Measurements from ENCODE around the gene ANO7.
"Not testable (repeated sequence)": the region's sequence is repeated elsewhere in the genome, so short reads cannot be mapped to it uniquely, and the experiment has no call there.

ANO7 gene

DNA sequence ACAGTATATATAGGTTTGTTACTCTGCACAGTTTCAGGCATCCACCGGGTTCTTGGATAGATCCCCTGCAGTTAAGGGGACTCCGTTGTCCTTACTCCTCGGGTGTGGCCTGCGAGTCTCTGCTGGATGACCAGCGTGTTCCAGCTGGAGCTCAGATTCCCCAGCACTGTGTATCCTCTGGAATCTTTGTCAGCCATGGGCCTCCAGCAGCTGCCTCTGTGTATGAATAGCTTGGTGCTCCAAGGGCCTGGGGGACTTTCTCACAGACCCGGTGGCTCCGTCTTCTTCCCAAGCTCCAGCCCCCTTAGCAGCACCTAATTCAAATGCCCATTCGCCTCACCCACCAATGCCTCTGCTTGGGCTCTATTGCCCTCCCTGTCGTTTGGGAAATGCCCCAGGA, 6.3 kb downstream of the ANO7 start:
- no peak for DNase-seq (ENCODE audit: low read depth)
- no peak overlapping the region for H3K4me3 ChIP-seq (ENCODE audit: low read depth, low read length)
- no peak for TF ChIP-seq CTCF (IDR thresholded peaks at IDR 0.05; ENCODE audit: control insufficient read depth, extremely low read depth, insufficient read depth)

DNA sequence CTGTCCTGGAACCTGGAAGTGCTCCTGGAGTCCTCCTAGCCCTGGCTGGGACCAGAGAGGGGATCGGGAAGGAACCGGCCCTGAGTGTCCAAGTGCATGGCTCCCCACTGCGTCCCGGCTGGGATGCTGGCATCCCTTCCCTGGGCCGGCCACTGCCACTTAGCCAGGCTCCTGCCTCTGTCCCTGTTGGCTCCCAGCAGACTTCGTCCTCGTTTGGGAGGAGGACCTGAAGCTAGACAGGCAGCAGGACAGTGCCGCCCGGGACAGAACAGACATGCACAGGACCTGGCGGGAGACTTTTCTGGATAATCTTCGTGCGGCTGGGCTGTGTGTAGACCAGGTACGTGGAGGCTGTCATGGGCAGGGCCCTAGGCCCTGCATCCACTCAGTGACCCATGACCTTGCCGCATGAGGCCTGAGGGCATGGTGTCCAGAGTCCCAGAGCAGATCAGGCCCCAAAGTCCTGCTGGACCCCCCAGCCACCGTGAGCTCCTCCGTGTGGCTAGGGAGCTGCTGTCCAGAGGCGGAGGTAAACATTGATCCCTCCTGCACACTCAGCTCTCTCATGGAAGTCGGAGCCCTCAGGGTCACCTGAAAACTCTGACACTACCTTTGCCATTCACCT, 7.1 kb downstream of the ANO7 start:
- DNase-seq (ENCODE audit: low read depth): no peak
- no peak overlapping the region for H3K4me3 ChIP-seq (ENCODE audit: low read depth, low read length)
- TF ChIP-seq CTCF (IDR thresholded peaks at IDR 0.05; ENCODE audit: control insufficient read depth, extremely low read depth, insufficient read depth): no peak

GRCh38 chr2:241197246-241197645, 8.8 kb downstream of the ANO7 start:
- H3K4me3 ChIP-seq (ENCODE audit: low read depth, low read length); DNase-seq (ENCODE audit: low read depth): not testable (repeated sequence)

GRCh38 chr2:241197947-241198346, 9.5 kb downstream of the ANO7 start:
- no peak for TF ChIP-seq CTCF (IDR thresholded peaks at IDR 0.05; ENCODE audit: control insufficient read depth, extremely low read depth, insufficient read depth)
- no peak overlapping the region for H3K4me3 ChIP-seq (ENCODE audit: low read depth, low read length)
- no peak for DNase-seq (ENCODE audit: low read depth)

DNA sequence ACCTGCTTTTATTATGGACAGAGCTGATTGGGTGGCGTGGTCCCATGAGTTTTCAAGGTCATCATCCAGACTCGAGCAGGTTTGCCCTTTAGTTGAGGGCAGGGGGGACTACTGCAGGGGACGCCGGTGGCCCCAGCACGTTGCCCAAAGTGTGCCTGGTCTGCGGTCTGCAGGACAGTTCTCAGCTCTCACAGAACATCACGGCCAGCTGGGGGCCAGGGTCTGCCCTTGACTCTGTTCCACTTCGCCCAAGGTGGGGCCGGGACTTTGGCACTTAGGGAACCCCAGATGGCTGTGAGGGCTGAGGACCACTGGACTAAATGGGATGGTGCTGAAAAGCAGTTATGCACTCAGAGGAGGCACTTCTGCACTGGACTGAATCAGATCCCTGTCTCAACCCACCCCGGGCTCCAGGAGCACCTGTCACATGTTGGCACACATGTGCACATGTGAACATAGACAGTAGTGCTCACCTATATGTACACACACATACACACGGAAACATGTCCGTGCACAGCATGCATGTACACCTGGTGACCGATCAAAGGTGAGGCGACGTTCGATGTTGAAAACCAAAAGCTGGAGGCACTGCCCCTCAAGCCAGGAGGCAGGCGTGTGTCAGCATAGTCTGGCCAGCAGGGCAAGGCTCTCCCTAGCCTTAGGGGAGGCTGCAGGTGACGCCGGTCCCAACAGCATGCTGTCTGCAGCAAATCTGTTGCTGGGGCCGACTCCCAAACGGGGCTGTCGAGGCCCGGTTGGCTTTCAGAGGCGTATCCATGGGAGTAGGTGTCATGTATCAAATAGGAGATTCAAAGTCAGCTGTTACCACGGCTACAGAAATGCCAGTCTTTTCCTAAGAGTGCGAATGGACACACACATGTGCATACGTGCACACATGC, 10.2 kb downstream of the ANO7 start:
- DNase-seq (ENCODE audit: low read depth): no peak
- no peak for TF ChIP-seq CTCF (IDR thresholded peaks at IDR 0.05; ENCODE audit: control insufficient read depth, extremely low read depth, insufficient read depth)
- no peak overlapping the region for H3K4me3 ChIP-seq (ENCODE audit: low read depth, low read length)

GRCh38 chr2:241199286-241199685, 10.8 kb downstream of the ANO7 start:
- no peak for TF ChIP-seq CTCF (IDR thresholded peaks at IDR 0.05; ENCODE audit: control insufficient read depth, extremely low read depth, insufficient read depth)
- DNase-seq (ENCODE audit: low read depth): no peak
- no peak overlapping the region for H3K4me3 ChIP-seq (ENCODE audit: low read depth, low read length)

GRCh38 chr2:241199897-241200821, 11.7 kb downstream of the ANO7 start:
- TF ChIP-seq CTCF (IDR thresholded peaks at IDR 0.05; ENCODE audit: control insufficient read depth, extremely low read depth, insufficient read depth): no peak
- H3K4me3 ChIP-seq (ENCODE audit: low read depth, low read length): no peak overlapping the region
- no peak for DNase-seq (ENCODE audit: low read depth)
